Measurements from ENCODE around the gene CIBAR2.
"Not testable (repeated sequence)": the region's sequence is repeated elsewhere in the genome, so short reads cannot be mapped to it uniquely, and the experiment has no call there.

CIBAR2 gene

GRCh38 chr16:85127379-85127723 lies 15.1 kb upstream of the CIBAR2 start:
- no peak for DNase-seq

GRCh38 chr16:85126705-85127378 lies 14.6 kb upstream of the CIBAR2 start:
- DNase-seq = no peak

DNA sequence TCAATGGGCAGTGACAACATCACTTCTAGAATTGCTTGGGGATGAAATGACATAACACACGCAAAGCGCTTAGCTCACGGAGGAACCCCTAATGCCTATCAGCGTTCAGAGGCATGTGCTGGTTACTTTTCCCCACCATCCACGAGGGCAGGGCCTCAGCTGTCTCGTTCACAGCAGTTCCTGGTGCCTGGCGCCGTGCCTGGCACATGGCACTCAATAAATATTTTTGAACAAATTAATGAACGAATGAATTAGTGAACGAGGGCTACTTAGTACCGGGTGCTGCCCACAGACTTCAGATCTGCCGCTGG lies 14.1 kb upstream of the CIBAR2 start:
- no peak for DNase-seq

GRCh38 chr16:85125570-85126393 lies 13.5 kb upstream of the CIBAR2 start:
- no peak for DNase-seq

GRCh38 chr16:85124636-85125346 lies 12.5 kb upstream of the CIBAR2 start:
- DNase-seq = no peak

GRCh38 chr16:85123891-85124635 lies 11.8 kb upstream of the CIBAR2 start:
- no peak for DNase-seq

GRCh38 chr16:85123441-85123840 lies 11.2 kb upstream of the CIBAR2 start:
- DNase-seq = not testable (repeated sequence)

- DNase-seq = no peak
These were observed 7.7 kb upstream of the CIBAR2 start for GRCh38 chr16:85120006-85120340.

GRCh38 chr16:85117418-85117817 lies 5.1 kb upstream of the CIBAR2 start:
- no peak for DNase-seq

- peak; percentile 72 for DNase-seq
These were observed 2.8 kb upstream of the CIBAR2 start for GRCh38 chr16:85114909-85115567.

- no peak for DNase-seq
These were observed 1.6 kb upstream of the CIBAR2 start for GRCh38 chr16:85113913-85114312.

DNA sequence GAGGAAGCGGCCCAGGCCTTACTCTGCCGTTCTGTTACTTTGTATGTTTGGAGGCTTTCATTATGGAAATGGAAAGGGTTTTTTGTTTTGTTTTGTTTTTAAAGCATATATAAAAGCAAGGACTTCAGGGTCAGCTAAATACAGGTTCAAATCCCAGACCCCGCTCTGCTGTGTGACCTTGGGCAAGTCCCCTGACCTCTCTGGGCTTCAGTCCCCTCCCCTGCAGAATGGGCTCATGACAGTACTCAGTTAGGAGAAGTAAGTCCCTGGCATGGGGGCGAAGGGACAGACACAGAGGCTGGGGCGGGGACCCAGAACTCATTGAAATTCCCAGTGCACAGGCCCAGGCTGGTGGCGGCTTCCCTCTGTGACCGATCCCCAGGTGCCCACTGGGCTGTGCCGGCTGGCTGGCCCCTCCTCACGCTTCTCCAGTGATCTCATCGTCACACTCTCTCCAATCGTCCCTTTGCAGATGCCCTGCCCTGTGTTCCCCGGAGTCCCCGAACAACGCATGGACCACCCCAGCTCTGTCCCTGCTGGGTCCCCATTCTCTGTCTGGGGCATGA lies 979 bp upstream of the CIBAR2 start:
- DNase-seq = no peak

DNA sequence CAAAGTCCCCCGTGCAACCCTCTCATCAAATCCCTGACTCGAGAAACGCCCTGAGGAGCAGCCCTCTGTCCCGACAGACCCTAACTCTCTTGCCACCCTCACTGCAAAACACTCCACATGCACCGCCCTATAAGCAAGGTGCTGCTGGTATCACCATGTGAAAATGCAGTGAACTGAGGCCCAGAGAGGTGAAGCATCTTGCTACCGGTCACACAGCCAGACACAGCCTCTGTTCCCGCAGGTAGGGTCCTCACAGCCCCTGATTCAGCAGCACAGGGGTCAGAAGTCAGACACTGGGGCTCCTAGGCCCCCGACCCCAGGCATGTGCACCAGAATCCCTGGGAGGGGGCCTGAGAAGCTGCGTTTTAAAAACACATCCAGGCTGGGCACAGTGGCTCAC lies 1.1 kb downstream of the CIBAR2 start:
- no peak for DNase-seq

DNA sequence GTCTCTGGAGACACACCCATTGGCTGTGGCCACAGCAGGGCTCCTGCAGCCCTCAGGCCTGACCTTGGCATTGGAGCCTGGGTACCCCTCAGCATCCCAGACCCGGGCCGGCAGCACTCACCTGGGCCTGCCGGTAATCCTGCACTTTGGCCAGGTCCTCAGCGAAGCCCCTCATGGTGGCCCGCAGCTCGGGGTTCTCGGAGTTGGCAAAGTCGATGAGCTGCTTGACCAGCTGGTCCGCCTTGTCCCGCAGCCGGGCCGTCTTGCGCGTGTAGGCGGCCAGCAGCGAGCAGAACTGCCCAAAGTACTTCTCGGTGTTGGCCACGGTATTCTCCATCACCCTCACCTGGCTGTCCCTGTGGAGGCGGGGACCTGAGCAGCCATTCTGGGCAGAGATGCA lies 2.2 kb downstream of the CIBAR2 start:
- no peak for DNase-seq

- DNase-seq = no peak
These were observed 4.7 kb downstream of the CIBAR2 start for GRCh38 chr16:85107532-85107931.

- no peak for DNase-seq
These were observed 5.2 kb downstream of the CIBAR2 start for GRCh38 chr16:85107083-85107482.

GRCh38 chr16:85105475-85105874 lies 6.8 kb downstream of the CIBAR2 start:
- no peak for DNase-seq

DNA sequence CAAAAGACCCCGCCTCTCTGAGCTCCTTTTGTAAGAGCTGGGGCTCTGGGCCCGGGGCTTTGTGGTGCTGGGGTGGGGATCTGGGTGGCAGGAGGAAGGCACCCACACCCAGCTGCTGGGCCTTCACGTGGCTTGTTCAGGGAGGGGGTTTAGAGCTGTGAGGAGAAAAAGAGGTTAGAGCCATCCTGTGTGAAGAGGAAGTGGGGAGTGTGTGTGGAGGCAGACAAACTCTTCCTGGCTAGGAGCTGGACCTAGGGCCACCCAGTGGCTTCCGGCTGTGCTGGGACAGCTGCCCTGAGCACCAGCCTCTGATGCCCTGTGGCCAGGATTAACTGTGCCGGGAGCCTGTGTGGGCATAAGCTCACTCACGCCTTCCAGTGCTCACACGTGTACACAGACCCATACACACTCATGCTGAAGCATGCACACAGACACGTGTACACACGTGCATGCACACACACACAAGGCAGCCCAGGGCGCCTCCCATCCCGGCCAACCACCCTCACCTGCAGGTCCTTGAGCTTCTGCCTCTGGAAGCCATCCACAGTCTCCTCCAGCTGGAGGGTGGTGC lies 7.4 kb downstream of the CIBAR2 start:
- DNase-seq = peak; percentile 42

DNA sequence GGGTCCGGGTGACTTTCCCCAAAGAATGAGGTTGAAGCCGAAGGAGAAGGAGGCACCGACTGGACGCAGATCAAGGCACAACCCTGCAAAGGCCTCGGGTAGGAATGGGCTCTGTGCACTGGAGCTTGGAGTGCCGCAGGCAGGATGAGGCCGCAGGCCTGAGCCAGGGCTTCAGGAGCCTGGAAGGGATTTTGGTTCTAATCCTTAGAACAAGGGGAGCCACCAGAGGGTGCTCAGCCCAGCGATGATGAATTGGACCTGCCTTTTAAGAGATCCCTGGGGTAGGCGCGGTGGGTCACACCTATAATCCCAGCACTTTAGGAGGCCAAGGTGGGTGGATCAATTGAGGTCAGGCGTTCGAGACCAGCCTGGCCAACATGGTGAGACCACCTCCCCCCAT lies 8.1 kb downstream of the CIBAR2 start:
- DNase-seq = no peak

GRCh38 chr16:85103114-85104079 lies 8.9 kb downstream of the CIBAR2 start:
- no peak for DNase-seq
